ENCODE measurements around the gene SELENBP1. TPM values are rescaled to one million over a fixed set of nuclear protein-coding genes. Genes with fewer than 3 reads are reported as not detected.

SELENBP1 gene
- total RNA-seq = 100 to 1,000 TPM in 1 of 7 donors, 10 to 100 TPM in 6; 29.6 to 117 (median 87.3) TPM
- 10 to 100 TPM; 49.2 to 65.7 TPM for polyA plus RNA-seq
- long read RNA-seq, donor 1, transcript SELENBP1-218 (11 exons, 1,963 nt) = minor isoform, 145 of 925 reads
- long read RNA-seq, donor 1, transcript SELENBP1-201 (12 exons, 1,752 nt) = major isoform, 555 of 925 reads
- long read RNA-seq, donor 1, transcript SELENBP1-214 (10 exons, 2,128 nt) = minor isoform, 46 of 925 reads
- long read RNA-seq, donor 1, transcript SELENBP1-204 (12 exons, 1,928 nt) = minor isoform, 14 of 925 reads
- long read RNA-seq, donor 1, partial matches to known transcripts = 57 of 925 reads
- long read RNA-seq, donor 1, other reads (novel, unspliced or antisense) = 105 of 925 reads
- long read RNA-seq, donor 2, transcript SELENBP1-201 (12 exons, 1,752 nt) = major isoform, 7 of 7 reads
- long read RNA-seq, donor 2, partial matches to known transcripts = 0 of 7 reads
- long read RNA-seq, donor 2, other reads (novel, unspliced or antisense) = 0 of 7 reads
- long read RNA-seq, donor 3, transcript SELENBP1-201 (12 exons, 1,752 nt) = major isoform, 111 of 200 reads
- long read RNA-seq, donor 3, transcript SELENBP1-218 (11 exons, 1,963 nt) = minor isoform, 37 of 200 reads
- long read RNA-seq, donor 3, transcript SELENBP1-214 (10 exons, 2,128 nt) = minor isoform, 9 of 200 reads
- long read RNA-seq, donor 3, partial matches to known transcripts = 18 of 200 reads
- long read RNA-seq, donor 3, other reads (novel, unspliced or antisense) = 24 of 200 reads

DNA sequence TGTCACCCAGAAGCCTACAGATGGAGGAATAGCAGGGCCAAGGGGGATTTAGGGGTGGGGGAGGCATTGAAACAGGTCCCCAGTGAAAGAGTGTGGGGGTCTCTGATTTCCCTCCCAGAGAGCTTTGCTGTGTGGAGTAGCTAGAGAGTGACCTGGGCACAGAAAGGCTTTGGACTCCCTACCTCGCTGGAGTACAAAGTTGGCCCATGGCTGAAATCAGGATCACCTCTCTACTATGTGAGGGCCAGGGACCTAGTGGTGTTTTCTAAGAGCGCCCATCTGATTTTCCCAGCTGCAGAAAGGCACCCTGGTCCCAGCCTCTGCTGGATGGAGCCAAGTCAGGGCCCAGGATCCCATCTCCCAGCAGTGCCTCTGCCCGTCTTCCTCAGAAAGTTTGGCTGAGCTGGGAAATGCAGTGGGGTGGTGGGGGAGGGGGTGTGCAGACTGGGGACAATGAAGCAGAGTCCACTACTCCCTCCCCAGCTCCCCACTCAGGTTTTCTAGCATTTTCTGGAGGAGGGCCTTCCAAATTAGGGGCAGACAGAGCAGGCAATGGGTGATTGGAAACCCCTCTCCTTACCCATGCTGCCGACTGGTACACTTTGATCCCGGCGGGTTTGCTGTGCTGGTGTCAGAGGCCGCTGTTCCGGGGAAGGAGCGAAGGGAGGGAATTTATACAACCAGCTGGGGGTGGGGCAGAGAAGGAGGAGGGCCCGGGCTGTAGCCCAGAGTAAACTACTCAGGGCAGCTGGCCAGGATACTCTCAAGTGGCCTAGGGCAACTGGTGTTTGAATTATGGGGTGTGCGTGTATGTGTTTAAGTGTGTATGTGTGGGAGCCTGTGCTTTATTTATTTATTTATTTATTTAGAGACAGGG, at the start of gene SELENBP1:
SELENBP1 (minus strand) TSS at position 648 of the 877 bp plus-strand sequence; CDS start at position 584, 64 bp downstream.
- peak within 1 kb of the TSS; percentile 25 for H3K4me3 ChIP-seq
- H3K27me3 ChIP-seq = no peaks in the 10 kb centered on the region
- peak; percentile 85 to 91 (median 89) for DNase-seq
- no peaks in the 10 kb centered on the region for H3K36me3 ChIP-seq
- peak within 1 kb of the TSS in 1 of 2 donors; percentile 77 for H3K27ac ChIP-seq
- no peak for TF ChIP-seq EP300 (IDR thresholded peaks at IDR 0.05)
- TF ChIP-seq POLR2A (IDR thresholded peaks at IDR 0.05) = peak; percentile 58
- intact Hi-C loops (cut with DNase I) = no loop called here
- H3K9me3 ChIP-seq = no peaks in the 10 kb centered on the region
- 7 to 12% (median 9%) methylated on average over 11 of the region's 11 CpGs for WGBS, 3 donors
- H3K4me1 ChIP-seq (ENCODE audit: insufficient read depth) = peaks cover 38% of the 10 kb centered on the region

- H3K36me3 ChIP-seq = no peaks in the 10 kb centered on the region
- TF ChIP-seq EP300 (IDR thresholded peaks at IDR 0.05) (no peak), CTCF (IDR thresholded peaks at IDR 0.05) (no peak), POLR2A (IDR thresholded peaks at IDR 0.05) (no peak)
- no peaks in the 10 kb centered on the region for H3K9me3 ChIP-seq
- H3K27me3 ChIP-seq = no peaks in the 10 kb centered on the region
- DNase-seq = no peak
- WGBS, 3 donors = 75 to 97% (median 75%) methylated on average over 5 of the region's 5 CpGs
- H3K27ac ChIP-seq = no peak overlapping the region
- intact Hi-C loops (cut with DNase I) = no loop called here
- H3K4me1 ChIP-seq (ENCODE audit: insufficient read depth) = no peaks in the 10 kb centered on the region
- H3K4me3 ChIP-seq = no peak overlapping the region
Measured at GRCh38 chr1:151419819-151420218, 47.3 kb upstream of the SELENBP1 start.

GRCh38 chr1:151418081-151418480, 45.6 kb upstream of the SELENBP1 start:
- no peak overlapping the region for H3K4me3 ChIP-seq
- H3K36me3 ChIP-seq = no peaks in the 10 kb centered on the region
- H3K27ac ChIP-seq = no peak overlapping the region
- WGBS, 3 donors = 95 to 99% (median 95%) methylated on average over 3 of the region's 3 CpGs
- no peaks in the 10 kb centered on the region for H3K9me3 ChIP-seq
- TF ChIP-seq POLR2A (IDR thresholded peaks at IDR 0.05) (no peak), EP300 (IDR thresholded peaks at IDR 0.05) (no peak), CTCF (IDR thresholded peaks at IDR 0.05) (no peak)
- intact Hi-C loops (cut with DNase I) = no loop called here
- H3K27me3 ChIP-seq = no peaks in the 10 kb centered on the region
- no peak for DNase-seq
- no peaks in the 10 kb centered on the region for H3K4me1 ChIP-seq (ENCODE audit: insufficient read depth)

GRCh38 chr1:151416231-151416630, 43.7 kb upstream of the SELENBP1 start:
- Histone ChIP-seq H3K36me3 (no peaks in the 10 kb centered on the region), H3K4me1 (ENCODE audit: insufficient read depth) (no peaks in the 10 kb centered on the region), H3K27me3 (no peaks in the 10 kb centered on the region), H3K9me3 (no peaks in the 10 kb centered on the region), H3K4me3 (no peak overlapping the region), H3K27ac (no peak overlapping the region)
- intact Hi-C loops (cut with DNase I) = no loop called here
- no peak for TF ChIP-seq EP300 (IDR thresholded peaks at IDR 0.05)
- no peak for TF ChIP-seq CTCF (IDR thresholded peaks at IDR 0.05)
- TF ChIP-seq POLR2A (IDR thresholded peaks at IDR 0.05) = no peak
- WGBS, 3 donors = 95 to 98% (median 97%) methylated on average over 4 of the region's 4 CpGs
- DNase-seq = no peak

All from ovary (tissue), 10 donors.